ENCODE results near the gene LCAT.

LCAT gene

DNA sequence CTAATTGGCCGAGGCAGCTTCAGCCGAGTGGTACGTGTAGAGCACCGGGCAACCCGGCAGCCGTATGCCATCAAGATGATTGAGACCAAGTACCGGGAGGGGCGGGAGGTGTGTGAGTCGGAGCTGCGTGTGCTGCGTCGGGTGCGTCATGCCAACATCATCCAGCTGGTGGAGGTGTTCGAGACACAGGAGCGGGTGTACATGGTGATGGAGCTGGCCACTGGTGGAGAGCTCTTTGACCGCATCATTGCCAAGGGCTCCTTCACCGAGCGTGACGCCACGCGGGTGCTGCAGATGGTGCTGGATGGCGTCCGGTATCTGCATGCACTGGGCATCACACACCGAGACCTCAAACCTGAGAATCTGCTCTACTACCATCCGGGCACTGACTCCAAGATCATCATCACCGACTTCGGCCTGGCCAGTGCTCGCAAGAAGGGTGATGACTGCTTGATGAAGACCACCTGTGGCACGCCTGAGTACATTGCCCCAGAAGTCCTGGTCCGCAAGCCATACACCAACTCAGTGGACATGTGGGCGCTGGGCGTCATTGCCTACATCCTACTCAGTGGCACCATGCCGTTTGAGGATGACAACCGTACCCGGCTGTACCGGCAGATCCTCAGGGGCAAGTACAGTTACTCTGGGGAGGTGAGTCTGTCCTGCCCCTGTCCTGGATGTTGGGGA lies 34.7 kb downstream of the LCAT start:
- DNase-seq: no peak

DNA sequence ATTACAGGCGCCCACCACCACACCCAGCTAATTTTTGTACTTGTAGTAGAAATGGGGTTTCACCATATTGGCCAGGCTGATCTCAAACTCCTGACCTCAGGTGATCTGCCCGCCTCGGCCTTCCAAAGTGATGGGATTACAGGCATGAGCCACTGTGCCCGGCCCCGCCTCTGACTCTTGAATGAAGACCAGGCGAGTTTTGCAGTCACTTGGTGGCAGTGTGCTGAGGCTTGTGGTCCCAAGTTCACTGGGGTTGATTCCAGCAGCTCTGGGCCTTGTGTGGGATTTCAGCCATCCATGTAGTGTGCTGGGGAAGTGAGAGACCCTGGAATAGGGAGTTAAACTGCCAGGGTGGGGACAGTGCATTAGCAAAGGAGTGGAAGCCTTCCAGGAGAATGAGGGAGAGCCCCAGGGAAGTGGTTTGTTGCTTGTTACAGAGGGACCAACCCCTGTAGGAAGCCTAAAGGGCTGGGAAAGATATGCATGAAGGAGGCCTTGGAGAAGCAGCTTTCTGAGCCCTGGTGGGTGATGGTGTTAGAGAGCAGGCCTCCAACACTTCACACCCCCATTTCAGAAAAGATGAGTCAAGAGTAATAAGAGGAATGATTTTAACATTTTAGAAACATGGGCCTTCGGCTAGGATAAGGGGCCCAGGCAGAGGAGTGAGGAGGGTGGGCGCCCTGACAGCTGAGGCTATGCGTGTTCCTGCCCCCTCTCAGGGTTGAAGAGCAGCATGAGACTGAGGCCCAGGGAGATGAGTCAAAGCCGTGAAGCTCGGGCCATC lies 36.3 kb downstream of the LCAT start:
- DNase-seq: no peak

GRCh38 chr16:67902831-67903230 lies 41.1 kb downstream of the LCAT start:
- DNase-seq: no peak

DNA sequence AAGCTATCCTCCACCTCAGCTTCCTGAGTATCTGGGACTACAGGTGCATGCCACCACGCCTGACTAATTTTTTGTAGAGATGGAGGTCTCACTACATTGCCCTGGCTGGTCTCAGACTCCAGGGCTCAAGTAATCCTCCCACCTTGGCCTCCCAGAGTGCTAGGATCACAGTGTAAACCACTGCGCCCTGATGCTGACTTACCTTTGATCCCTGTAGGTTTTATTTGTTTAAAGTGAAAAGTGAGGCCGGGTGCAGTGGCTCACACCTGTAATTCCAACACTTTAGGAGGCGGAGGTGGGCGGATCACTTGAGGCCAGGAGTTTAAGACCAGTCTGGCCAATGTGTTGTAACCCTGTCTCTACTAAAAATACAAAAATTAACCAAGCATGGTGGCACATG lies 42.2 kb downstream of the LCAT start:
- no peak for DNase-seq

GRCh38 chr16:67897231-67897630 lies 46.7 kb downstream of the LCAT start:
- no peak for DNase-seq

- DNase-seq: no peak
Measured at GRCh38 chr16:67893743-67894399, 50.0 kb downstream of the LCAT start.

GRCh38 chr16:67892899-67893742 lies 50.8 kb downstream of the LCAT start, which contains the start of gene PSKH1:
PSKH1 (plus strand) TSS chr16:67893254; CDS start chr16:67908750, 15,496 bp downstream.
- DNase-seq: peak; percentile 91

DNA sequence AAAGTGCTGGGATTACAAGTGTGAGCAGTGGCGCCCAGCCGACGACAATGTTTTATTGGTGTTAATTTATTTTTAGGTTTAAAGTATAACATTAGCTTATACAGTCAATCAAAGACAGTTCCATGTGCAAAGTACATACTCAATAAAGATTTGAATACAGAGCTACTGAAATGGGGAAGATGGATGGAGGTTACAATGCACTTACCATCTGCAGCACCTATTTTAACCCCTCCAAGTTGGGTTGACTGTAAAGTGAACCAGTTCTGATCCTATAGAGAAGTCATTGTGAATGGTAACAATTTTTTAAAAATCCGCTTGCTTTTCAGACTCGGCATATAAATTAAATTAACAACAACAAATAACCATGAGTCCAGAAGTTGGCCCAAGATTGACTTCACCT lies 51.5 kb downstream of the LCAT start:
- no peak for DNase-seq
